GM08714 (cell line): ENCODE measurements around the gene CEP250.

Experiments used
- H3K4me3 ChIP-seq: fragments of 200-500 bp; sonication (Bioruptor generic); 2 replicates; pipeline ENCODE4 v1.5.1; 2014; ENCODE audit warnings: mild to moderate bottlenecking, low read length, inconsistent platforms
- ZNF274 ChIP-seq: IDR thresholded peaks from 2 replicates; pipeline ENCODE4 v1.6.1; 2012; ENCODE audit warnings: mild to moderate bottlenecking, low read depth, low read length

The CEP250 gene

DNA sequence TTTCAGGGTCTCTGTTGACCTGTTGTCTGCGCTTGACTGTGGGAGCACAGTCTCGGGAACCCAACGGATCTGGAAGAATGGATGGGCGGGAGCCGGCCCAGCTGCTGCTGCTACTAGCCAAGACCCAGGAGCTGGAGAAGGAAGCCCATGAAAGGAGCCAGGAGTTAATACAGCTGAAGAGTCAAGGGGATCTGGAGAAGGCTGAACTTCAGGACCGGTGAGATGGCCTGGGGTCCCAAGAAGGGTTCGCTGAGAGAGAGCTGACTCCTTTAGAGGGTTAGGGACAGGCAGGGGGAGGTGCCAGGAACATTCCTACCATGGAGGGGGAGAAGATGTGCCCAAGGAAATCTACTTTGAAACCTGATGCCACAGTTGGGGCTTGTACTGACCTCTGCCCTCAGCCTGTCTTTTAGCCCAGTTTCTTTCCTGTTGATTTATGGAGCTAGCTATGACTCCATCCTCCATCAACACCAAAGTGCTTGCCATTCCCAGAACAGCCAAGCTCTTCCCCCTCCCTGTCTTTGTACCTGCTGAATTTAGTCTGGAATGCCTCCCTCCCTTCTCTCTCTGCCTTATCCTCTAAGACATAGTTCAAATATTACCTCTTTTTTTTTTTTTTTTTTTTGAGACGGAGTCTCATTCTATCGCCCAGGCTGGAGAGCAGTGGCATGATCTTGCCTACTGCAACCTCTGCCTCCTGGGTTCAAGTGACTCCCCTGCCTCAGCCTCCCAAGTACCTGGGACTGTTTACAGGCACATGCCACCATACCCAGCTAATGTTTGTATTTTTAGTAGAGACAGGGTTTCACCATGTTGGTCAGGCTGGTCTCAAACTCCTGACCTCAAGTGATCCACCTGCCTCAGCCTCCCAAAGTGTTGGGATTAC, 12.2 kb downstream of the CEP250 start:
- no peak overlapping the region for H3K4me3 ChIP-seq
- no peak for TF ChIP-seq ZNF274

GRCh38 chr20:35468671-35469334, 13.4 kb downstream of the CEP250 start:
- H3K4me3 ChIP-seq: no peak overlapping the region
- TF ChIP-seq ZNF274: no peak

DNA sequence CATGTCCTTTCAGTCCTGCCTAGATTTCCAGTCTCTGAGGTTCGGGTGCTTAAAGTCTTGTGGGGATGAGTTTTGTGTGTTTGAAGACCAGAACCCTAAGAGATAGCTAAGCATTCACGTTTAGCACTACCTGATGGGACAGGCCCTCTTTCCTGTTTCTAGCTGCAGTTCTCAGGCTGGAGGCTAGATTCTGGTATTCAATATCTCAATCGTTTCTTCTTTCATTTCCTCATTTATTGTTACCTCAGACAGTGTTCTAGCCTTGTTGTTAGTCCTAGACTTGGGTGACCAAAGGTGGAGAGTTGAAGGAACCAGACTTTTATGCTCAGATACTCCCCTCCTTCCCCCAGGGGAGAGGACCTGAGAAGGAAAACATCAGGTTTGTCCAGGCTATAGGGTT, 16.8 kb downstream of the CEP250 start:
- H3K4me3 ChIP-seq: no peak overlapping the region
- TF ChIP-seq ZNF274: no peak

DNA sequence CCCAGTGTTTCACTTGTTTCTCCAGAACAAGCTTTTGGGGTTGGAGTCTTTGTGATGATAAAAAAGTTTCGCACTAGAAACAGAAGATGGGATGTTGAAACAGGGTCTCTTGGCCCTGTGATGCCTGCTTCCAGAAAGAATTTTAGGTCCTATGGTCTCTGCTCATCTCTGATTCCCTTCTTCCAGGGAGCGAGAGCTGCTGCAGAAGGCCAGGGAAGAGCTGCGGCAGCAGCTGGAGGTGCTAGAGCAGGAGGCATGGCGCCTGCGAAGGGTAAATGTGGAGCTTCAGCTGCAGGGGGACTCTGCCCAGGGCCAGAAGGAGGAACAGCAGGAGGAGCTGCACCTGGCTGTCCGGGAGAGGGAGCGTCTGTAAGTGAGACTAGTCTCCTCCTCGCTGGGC, 18.3 kb downstream of the CEP250 start:
- TF ChIP-seq ZNF274: no peak
- H3K4me3 ChIP-seq: no peak overlapping the region

GRCh38 chr20:35474303-35474871, 19.0 kb downstream of the CEP250 start:
- H3K4me3 ChIP-seq: no peak overlapping the region
- TF ChIP-seq ZNF274: no peak

- TF ChIP-seq ZNF274: no peak
- H3K4me3 ChIP-seq: no peak overlapping the region
These were observed 20.9 kb downstream of the CEP250 start for GRCh38 chr20:35476288-35476687.

DNA sequence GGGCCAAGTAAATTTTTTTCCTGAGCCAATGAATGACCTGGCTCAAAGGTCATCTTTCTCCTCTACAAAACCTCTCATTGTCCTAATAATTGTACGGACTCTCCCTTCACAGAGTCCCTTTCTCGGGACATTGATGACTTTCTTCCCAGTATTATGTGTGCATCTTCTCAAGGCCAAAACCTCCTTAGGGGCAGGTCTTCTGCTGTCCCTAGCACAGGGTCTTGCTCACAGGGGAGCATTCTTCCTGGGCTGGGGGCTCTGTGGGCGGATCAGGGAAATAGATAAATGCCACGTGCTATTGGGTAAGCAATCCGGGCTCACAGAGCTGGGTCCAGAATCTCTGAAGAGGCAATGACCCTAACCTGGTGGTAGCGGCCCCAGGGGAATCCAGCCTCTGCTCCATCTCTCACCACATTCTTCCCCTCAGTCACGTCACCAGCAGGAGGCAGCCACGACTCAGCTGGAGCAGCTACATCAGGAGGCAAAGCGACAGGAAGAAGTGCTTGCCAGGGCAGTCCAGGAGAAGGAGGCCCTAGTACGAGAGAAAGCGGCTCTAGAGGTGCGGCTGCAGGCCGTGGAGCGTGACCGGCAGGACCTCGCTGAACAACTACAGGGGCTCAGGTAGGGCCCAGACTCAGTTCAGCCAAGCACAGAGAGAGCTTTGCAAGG, 23.5 kb downstream of the CEP250 start:
- H3K4me3 ChIP-seq: no peak overlapping the region
- no peak for TF ChIP-seq ZNF274

DNA sequence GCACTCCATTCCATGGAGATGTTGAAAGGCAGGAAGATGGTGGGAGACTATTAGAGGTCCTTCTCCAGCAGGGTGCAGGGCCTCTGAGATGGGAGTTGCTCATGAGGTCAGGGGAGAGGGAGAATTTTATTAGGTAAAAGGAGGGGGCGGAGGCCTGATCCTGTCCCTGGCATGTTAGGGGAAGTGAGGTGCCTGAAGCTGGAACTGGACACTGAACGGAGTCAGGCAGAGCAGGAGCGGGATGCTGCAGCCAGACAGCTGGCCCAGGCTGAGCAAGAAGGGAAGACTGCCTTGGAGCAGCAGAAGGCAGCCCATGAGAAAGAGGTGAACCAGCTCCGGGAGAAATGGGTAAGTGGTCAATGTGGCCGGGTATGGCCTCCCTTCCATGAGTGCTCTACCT, 24.4 kb downstream of the CEP250 start:
- no peak overlapping the region for H3K4me3 ChIP-seq
- no peak for TF ChIP-seq ZNF274

DNA sequence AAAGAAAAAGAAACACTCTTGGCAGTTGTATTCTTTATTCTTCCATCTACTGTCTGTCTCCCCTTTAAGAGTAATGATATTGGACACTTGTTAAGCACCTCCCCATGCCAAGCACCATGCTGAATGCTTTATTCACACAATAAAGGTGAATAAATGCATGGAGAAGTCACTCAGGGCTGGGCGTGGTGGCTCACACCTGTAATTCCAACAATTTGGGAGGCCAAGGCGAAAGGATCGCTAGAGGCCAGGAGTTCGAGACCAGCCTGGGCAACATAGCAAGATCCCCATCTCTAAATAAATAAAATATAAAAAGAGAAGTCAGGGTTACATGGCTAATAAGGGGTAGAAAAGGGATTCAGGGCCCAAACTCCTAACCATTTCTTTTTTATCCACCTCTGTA, 32.1 kb downstream of the CEP250 start:
- no peak for TF ChIP-seq ZNF274
- H3K4me3 ChIP-seq: no peak overlapping the region

DNA sequence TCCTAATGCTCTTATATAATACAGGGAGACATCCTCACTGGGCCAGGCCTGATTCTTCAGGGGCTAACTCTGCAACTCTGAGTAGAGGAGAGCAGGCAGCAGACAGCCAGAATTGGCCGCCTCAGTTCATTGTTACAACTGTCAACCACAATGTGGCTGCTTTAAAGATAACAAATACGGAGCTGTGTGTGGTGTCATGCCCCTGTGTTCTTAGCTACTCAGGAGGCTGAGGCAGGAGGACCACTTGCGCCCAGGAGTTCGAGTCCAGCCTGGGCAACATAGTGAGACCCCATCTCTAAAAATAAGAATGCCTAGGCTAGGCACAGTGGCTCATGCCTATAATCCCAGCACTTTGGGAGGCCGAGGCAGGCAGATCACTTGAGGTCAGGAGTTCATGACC, 34.3 kb downstream of the CEP250 start:
- TF ChIP-seq ZNF274: no peak

DNA sequence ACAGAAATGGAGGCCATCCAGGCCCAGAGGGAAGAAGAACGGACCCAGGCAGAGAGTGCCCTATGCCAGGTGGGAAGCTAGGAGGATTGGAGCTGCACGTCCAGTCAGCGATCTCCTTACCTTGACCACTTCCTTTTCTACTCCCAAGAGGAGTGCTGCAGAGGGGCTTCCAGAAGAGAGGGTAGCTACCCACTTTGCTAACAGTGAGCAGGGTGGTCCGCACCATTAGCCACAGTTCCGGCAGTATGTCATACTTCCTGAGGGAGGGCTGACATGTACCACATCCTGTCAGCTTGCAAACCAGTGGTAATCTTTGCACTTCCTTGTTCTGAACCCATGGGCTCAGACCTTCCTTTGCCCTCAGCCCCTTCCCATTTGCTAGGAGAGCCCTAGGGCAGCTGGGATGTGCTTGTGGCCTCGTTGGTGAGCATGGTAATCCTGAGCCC, 35.4 kb downstream of the CEP250 start:
- no peak for TF ChIP-seq ZNF274
- peak overlapping the region; percentile 74 for H3K4me3 ChIP-seq

More for the DNA sequence above, 34.3 kb downstream of the CEP250 start:
- peak overlapping the region; percentile 74; the same call in 1 of the 2 replicates for H3K4me3 ChIP-seq

- H3K4me3 ChIP-seq: peak overlapping the region; percentile 74; the same call in 1 of the 2 replicates
- TF ChIP-seq ZNF274: no peak
These were observed 36.4 kb downstream of the CEP250 start for GRCh38 chr20:35491823-35492222.

DNA sequence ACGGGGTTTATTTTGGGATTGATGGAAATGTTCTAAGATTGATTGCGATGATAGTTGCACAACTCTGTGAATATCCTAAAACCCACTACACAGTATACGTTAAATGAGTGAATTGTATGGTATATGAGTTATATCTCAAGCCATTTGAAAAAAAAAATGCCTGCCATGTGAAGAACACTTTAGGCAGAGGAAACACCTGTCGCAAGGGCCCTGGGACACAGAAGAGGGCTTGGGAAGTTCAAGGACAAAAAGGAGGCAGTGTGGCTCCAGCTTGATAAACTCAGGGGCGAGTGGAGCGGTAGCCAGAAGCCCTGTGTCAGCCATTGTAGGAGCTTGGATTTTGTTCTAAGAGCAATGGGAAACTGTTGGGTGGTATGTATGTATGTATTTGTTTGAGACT, 37.0 kb downstream of the CEP250 start:
- no peak overlapping the region for H3K4me3 ChIP-seq
- no peak for TF ChIP-seq ZNF274

- no peak overlapping the region for H3K4me3 ChIP-seq
- TF ChIP-seq ZNF274: no peak
These were observed 41.1 kb downstream of the CEP250 start for GRCh38 chr20:35496481-35496880.
